SIG-M5 treated with dmso at 0.1 percent for 504 hours (cell line): ENCODE measurements around the gene GRSF1.
"Not testable (repeated sequence)": the region's sequence is repeated elsewhere in the genome, so short reads cannot be mapped to it uniquely, and the experiment has no call there.

ENCODE experiments used
- DNase-seq: peaks from one replicate; lab custom pipeline; 2025; ENCODE audit not compliant: unreplicated experiment; lab: John Stamatoyannopoulos, UW

The GRSF1 gene, protein sequence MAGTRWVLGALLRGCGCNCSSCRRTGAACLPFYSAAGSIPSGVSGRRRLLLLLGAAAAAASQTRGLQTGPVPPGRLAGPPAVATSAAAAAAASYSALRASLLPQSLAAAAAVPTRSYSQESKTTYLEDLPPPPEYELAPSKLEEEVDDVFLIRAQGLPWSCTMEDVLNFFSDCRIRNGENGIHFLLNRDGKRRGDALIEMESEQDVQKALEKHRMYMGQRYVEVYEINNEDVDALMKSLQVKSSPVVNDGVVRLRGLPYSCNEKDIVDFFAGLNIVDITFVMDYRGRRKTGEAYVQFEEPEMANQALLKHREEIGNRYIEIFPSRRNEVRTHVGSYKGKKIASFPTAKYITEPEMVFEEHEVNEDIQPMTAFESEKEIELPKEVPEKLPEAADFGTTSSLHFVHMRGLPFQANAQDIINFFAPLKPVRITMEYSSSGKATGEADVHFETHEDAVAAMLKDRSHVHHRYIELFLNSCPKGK

DNA sequence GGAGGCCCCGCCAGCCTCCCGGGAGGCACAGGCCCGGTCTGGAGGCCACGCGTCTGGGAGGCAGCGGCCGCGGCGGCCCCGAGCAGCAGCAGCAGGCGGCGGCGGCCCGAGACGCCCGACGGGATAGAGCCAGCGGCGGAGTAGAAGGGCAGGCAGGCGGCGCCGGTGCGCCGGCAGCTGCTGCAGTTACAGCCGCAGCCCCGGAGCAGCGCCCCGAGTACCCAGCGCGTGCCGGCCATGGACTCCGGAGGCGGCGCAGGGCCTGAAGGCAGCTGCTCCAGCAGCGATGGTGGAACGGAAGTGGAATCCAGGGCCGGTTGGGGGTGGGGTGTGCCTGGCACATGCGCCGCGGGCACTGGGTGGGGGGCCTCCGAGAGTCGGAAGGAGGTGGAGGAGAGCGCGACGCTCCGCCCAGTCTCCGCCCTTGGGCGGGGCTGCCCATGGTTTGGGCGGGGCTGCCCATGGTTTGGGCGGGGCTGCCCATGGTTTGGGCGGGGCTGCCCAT is at the start of gene GRSF1:
Gene GRSF1, minus strand, starts transcription at position 302 of the 505 bp plus-strand sequence. Its CDS starts 63 bp downstream, at position 239.
- DNase-seq = peak; percentile 76

DNA sequence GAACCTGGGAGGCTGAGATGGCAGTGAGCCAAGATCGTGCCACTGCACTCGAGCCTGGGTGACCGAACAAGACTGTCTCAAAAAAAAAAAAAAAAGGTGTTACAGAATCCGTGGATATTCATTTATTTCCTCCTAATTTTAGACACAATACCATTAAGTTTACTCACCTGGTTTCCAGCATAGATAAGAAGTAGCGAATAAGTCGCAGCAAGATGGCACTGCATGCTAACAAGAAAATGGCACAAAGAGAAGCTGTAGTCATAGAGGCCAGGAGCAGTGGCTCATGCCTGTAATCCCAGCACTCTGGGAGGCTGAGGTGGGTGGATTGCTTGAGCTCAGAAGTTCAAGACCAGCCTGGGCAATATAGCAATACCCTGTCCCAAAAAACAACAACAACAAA is 45.5 kb upstream of the GRSF1 start:
- DNase-seq = no peak

DNA sequence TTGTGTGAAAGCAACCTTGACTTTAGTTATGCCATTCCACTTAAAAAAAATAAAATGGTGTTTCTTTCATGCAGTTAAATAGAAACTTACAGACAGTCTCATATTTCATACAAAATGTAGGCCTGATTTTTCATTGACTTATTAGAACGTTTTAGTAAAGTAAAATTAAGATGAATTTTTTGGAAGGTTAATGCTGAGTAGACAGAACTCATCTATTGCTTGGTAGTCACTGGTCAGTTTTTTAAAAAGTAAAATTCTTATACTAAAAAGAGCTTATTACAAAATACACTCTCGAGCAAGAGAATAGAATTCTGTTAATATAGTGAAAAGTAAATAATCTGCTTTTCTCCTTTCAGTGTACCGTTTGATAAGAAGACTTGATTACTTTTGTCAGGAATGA is 41.0 kb upstream of the GRSF1 start:
- DNase-seq = no peak

DNA sequence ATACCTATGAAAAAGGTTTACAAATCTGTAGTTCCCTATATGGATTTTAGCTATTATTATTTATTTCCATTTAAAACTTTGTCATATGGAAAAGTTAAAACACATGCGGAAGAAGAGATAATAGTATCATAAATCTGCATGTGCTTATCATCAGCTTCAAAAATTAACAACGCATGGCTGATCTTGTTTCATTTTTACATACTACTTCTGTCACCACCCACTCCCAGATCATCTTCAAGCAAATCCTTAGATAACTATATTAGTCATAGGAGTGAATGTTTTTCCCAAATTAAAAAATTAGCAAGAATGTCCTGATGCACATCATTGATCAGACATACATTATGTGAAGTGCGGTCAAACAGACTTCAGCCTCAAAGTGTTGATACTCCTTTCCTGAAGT is 37.9 kb upstream of the GRSF1 start:
- no peak for DNase-seq

DNA sequence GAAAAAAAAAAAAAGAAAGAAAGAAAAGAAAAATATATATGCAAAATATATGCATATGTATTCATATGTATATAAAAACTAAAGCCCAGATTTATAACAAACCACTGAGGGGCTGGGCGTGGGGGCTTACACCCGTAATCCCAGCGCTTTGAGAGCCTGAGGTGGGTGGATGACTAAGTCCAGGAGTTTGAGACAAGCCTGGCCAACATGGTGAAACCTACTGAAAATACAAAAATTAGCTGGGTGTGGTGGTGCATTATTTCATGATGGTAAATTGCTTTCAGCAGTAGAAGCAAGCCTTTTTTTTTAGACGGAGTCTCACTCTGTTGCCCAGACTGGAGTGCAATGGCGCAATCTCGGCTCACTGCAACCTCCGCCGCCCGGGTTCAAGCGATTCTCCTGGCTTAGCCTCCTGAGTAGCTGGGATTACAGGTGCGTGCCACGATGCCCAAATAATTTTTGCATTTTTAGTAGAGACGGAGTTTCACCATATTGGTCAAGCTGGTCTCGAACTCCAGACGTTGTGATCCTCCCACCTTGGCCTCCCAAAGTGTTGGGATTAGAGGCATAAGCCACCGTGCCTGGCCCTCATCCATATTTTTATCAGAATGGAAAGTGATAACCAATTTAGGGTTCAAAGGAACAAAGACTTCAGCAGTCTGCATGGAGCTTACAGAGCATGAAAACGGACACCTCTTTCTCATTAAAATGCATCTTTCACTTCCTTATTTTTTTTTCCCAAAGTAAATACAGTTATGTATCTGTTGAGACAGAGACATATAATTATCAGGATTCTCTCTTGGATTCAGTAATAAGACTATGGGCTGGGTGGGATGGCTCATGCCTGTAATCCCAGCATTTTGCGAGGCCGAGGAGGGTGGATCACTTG is 34.8 kb upstream of the GRSF1 start:
- DNase-seq = peak; percentile 36

DNA sequence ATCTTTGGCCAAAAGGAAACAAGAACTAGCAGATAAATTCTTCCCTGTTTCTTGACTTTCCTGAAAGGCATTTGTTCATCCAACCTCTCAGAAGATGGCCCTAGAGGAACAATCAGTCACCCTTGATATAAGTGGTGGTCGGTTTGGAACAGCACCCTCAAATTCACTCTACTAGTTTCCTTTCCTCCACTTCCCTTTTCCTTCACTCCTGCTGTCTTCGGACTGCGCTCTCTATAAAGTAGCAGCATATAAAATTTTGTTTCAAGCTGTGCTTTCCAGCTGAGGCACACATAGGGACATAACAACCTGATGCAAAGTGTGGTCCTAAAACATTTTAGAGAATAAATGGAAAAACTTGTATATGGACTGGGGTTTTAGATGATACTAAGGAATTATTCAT is 33.5 kb upstream of the GRSF1 start:
- no peak for DNase-seq

DNA sequence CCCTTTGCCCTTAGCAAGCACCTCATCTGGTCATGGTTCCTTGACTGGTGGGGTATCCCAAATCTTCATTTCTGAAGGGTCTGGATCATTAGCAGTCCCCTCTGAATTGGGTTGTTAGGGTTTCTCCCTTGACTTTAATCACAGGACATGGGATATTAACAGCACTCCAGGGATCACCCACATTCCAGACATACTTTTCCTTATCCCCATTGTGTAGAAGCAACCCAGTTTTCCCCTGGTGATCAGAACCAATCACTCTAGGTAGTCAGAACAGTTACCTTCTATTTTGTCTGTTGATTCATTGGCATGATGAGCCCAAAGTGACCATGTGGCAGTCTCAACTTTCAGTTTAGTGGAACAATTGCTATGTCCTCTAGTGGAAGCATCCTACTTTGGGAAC is 29.1 kb upstream of the GRSF1 start:
- no peak for DNase-seq

DNA sequence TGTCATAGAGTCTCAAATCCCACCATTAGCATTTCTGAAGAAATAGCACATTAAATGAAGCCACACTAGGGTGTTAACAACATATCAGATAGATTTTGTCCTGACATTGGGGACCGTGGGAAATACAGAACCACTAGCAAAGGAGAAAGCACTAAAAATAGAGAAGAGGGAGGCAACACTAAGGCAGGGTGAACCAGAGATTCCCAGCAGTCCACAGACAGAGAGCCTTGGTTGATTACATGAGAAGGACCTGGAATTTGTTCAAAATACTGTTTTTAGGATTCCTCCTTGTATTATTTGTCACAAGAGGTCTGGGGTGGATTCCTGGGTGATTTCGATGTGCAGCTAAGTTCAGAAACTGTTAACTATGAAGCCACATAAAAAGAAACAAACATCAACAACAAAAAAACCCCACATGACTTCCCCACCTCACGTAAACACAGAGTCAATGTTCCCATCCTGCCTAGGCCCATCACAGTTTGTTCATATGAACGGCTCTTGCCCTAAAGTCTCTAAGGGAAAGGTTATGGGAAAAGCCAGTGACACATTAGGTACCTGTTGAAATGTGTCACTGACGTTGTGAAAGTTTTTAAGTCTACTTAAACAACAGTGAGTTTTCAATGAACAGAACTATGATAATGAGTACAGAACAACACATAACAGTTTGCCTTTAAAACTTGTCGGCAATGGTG is 23.6 kb upstream of the GRSF1 start:
- DNase-seq = no peak

DNA sequence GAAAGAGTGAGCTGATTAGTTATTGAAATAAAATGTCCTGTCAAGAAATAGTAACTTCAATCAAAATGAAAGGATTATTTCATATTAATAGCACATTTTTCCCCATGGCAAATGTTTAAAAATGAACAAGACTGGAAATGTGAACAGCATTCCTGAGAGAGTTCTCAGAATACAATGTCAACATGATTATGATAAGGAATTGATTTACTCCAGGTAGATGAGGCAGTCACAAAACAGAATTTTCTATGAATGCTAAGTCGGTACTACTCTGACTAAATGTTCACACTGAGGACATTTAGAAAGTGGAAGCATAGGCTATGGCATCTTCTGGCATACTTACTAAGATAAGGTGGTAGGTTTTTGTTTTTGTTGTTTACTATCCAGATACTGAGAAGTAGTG is 19.4 kb upstream of the GRSF1 start:
- no peak for DNase-seq

DNA sequence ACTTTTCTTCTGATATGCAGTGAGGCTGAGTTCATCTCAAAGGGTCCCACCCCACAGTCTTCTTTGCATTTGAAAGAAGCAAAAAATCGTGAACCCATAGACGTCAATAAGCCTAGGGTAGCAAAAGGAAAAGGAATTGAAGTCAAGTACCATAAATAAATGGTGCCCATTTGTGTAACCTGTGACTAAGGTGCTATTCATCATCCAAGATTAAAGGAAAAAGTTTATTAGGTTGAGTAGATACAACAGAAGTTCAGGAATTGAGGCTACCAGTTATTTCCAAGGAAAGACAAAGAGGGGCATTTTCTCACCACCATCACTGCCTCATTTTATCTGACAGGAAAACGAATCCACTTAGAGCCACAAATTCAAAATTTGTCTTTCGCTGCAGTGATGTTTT is 18.8 kb upstream of the GRSF1 start:
- no peak for DNase-seq

DNA sequence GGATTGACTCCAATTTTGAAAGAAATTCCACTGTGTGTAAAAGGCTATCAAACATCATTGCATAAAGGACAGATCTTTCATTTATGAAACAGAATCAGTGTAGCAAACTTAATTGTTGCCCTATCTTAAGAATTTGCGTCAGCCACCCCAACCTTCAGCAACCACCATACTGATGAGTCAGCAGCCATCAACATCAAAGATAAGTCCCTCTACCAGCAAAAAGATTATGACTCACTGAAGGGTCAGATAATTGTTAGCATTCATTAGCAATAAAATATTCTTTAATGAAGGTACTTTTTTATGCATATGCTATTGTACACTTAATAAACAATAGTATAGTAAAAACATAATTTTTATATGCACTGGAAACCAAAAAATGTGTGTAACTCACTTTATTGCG is 15.8 kb upstream of the GRSF1 start:
- no peak for DNase-seq

DNA sequence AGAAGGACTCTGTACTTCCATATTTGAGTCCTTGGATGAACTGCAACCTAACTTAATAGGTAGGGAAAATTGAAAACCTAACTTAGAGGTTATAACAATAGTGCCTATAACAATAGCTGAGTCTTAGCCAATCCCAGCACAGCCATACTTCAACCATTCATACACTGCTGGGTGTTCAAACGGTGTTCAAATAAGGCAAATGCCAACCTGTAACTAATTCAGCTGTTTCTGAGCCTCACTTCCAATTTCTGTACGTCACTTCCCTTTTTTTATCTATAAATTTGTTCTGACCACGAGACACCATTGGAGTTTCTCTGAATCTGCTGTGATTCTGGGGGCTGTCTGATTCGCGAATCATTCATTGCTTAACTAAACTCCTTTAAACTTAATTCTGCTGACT is 9.6 kb upstream of the GRSF1 start:
- peak; percentile 23 for DNase-seq

DNA sequence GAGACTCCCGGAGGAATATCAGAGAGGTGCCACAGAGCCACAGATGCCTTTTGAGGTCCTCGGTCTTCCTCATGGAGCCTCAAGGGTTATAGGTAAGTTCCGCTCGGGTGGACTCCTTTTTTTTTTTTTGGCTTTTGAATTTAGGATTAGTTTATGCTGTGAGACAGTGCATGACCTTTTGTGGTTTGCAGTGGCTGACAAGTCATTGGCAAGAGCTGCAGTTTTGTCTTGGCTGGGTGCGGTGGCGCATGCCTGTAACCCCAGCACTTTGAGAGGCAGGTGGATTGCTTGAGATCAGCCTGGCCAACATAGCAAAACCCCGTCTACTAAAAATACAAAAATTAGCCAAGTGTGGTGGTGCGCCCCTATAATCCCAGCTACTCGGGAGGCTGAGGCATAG is 4.5 kb upstream of the GRSF1 start:
- DNase-seq = no peak

DNA sequence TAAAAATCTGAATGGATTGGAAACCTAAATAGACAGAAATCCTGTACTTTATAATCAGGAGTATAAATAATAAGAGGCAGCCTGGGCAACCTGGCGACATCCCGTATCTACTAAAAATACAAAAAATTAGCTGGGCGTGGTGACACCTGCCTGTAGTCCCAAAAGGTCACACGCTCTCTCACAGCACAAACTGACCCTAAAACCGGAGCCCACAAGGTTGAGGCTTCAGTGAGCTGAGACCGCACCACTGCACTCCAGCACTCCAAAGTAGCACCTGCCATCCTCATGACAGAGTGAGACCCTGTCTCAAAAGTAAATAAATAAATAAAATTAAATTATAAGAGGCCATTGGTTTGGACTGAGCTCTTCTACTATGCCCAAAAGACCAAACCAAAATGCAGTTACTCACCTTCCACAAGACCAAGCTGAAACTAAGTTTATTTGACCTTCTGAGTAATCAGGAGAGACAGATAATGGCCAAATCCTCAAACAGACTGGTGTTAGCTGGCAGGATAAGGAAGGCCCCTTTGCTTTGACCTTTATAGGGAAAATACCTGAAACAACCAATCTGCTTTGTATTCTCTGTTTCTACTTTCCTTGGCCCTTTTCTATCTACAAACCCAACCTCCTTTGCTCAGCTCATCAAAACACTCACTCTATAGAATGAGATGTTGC is 3.2 kb upstream of the GRSF1 start:
- DNase-seq = no peak

DNA sequence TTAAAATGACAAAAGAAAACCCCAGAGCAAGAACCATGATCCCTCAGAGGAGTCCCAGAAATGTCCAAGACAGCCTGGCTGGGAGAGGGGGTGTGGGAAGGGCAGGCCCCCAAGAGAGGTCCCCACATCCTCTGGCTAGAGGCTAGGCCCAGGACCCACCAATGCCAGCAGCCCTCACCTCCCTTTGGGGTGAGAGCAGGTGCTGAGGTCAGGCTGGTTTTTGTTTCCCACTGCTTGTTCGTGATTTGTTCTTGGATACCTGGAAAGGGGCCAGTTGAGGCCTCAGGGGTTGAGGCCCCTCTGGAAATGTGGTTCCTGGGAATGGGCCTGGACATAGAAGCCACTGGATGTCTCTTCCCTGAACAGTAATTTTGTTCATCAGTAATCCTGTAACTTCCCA is 2.3 kb upstream of the GRSF1 start:
- no peak for DNase-seq

DNA sequence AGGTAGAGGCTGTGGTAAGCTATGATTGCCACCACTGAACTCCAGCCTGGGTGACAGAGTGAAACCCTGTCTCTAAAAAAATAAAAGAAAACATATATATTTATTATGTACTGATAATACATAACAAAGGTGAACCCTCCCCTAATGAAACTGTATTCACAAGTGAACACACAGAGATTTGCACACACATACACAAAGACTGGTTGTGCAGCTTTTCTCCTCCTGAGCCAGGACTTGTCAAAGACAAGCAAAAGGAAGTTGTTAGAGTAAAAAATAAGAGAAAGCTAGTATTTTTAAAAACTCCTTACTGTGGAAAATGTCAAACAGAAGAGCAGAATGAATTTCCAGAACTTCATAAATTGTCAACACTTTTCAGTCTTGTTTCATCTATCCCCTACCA is 1.5 kb upstream of the GRSF1 start:
- DNase-seq = no peak

DNA sequence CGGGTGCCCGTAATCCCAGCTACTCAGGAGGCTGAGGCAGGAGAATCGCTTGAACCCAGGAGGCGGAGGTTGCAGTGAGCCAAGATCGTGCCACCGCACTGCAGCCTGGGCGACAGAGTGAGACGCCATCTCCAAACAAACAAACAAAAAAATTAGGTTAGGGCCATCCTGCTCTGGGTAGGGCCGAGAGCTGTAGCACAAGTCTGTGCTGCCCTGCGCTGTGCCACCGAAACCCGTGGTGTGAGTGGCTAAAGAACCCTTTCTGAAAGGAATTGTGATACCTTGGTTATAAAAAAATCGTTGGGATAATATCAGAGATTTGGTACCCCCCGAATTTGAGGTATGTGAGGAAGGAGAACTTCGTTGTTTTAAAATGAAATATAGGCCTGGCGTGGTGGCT is 941 bp upstream of the GRSF1 start:
- DNase-seq = not testable (repeated sequence)

DNA sequence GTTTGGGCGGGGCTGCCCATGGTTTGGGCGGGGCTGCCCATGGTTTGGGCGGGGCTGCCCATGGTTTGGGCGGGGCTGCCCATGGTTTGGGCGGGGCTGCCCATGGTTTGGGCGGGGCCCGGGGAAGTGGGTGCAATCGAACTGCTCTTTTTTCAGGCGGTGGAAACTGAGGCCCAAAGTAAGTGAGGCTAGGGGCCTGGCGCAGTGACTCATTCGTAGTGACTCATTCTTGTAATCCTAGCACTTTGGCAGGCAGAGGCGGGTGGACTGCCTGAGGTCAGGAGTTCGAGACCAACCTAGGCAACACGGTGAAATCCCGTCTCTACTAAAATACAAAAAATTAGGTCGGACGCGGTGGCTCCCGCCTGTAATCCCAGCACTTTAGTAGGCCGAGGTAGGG is 447 bp upstream of the GRSF1 start:
- peak; percentile 60 for DNase-seq

DNA sequence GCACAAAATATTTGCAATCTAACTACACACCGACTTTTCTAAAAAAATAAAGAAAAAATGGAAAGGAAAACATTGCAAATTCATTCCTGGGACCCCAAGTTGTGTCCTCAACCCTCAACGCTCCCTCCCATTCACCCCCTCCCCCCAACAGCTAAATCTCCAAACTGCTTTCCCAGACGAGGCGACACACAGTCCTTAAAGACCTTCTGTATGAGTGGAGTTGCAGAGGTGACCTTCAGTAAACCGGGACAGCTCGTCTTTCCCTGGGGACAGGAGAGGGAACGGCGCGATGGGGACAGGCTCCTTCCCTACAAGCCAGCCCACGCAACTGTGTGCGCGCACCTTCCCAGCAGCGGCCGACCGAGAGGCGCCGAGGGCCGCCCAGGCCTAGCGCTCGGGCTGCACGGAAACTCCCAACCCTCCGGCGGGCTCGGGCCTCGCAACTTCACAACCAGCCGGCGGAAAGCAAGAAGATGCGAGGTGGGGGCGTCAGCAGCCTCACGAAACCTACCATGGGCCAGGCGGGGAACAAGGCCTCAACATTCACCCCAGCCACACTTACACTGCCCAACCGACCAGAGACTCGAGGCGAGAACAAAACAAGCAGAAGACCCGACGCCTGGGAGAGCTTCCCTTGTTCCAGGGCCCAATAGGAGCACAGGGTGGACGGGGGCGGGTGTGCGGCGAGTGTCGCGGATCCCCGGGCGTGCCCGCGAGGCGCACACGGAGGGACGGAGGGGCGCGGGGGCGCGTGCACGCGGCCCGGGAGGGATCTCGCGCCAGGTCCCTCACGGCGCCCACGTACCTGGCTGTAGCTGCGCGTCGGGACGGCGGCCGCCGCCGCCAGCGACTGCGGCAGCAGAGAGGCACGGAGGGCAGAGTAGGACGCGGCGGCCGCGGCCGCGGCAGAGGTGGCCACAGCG is 763 bp downstream of the GRSF1 start:
- peak; percentile 61 for DNase-seq

DNA sequence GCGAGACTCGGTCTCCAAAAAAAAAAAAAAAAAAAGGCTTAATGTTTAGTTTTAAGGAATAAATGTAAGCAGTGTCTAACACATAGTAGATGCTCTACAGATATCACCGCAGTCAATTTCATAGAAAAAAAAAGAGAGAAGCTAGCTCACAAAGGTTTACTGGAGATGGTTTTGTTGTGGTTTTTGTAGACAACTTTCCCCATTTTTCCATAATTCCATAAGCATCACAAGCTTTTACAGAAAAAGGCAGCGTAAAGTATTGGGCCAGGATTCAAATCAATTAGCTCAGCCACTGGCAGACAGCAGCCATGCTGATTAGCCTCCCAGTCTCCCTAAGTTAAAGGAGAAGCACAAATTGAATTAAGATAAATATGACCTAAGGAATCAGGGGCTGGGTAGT is 1.5 kb downstream of the GRSF1 start:
- no peak for DNase-seq
